Right renal cortex interstitium (tissue), 3 donors: ENCODE data around the gene CTBP1. TPM values are rescaled to one million over a fixed set of nuclear protein-coding genes. Genes with fewer than 3 reads are reported as not detected.

Source experiments
- DNase-seq, 3 donors: peaks; one replicate each; pipeline ENCODE4 v3.0.0-alpha.2; 2013; ENCODE audit warnings: low read depth in 3 of 3, low spot score in 2 of 3
- polyA plus RNA-seq, 3 donors: library from polyadenylated mRNA; unstranded; fragments of 120-200 nt; gene quantifications; one replicate each; pipeline ENCODE4 v1.2.1, GENCODE V29; 2013; ENCODE audit not compliant: insufficient read length in 3 of 3

Gene CTBP1
- polyA plus RNA-seq, 3 donors: 98.0 to 118 (median 107) TPM

DNA sequence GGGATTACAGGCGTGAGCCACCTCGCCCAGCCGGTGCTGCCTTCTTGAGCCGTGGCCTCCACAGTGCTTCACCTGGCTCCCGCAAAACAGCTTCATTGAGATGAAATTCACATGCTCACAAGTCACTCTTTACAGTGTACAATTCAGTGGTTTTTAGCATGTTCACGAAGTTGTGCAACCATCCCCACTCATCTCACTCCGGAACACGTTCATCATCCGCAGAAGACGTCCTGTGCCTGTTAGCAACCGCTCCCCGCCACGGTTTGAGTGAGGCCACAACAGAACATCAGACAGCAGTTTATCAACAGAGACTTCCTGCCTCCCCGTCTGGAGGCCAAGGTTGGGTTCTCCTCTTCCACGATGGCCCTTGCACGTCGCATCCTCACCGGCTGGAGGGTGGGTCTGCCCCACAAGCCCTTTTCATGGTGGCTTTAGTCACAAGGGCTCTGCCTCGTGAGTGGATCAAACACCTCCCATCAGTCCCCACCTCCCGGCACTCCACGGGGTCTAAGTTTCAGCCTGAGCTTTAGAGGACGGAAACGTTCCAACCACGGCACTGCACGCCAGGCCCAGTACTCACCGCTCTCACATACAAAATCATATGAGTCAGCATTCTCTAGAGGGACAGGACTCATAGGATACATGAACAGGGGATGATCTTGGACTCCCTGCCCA, 46.9 kb downstream of the CTBP1 start:
- no peak for DNase-seq

DNA sequence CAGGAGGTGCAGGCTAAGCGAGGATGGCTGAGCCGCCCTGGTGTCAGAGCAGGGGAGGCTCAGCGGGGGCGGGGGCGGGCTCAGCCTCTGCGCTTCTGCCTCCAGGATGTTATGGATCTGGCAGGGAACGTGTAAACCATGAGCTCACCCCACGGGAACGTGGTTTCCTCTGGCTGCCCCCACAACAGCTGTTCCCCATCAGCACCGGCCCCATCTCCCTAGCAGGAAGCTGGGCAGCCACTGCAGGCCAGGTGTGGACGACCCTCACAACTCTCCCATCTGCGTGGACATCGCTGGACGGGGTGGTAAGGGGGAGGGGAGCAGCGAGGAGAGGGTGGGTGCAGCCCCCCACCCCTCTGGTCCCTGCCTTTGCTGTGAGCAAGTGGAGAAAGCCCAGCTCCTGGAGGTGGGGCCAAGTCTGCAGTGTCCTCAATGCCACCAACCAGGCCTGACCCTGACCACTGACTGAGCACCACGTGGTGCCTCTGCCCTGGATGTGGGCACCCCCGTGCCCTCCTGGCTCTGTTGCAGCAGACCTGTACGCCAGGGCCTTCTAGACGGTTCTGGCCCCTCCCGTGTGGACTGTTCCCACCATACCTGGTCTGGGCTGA, 48.4 kb downstream of the CTBP1 start:
- DNase-seq: no peak

DNA sequence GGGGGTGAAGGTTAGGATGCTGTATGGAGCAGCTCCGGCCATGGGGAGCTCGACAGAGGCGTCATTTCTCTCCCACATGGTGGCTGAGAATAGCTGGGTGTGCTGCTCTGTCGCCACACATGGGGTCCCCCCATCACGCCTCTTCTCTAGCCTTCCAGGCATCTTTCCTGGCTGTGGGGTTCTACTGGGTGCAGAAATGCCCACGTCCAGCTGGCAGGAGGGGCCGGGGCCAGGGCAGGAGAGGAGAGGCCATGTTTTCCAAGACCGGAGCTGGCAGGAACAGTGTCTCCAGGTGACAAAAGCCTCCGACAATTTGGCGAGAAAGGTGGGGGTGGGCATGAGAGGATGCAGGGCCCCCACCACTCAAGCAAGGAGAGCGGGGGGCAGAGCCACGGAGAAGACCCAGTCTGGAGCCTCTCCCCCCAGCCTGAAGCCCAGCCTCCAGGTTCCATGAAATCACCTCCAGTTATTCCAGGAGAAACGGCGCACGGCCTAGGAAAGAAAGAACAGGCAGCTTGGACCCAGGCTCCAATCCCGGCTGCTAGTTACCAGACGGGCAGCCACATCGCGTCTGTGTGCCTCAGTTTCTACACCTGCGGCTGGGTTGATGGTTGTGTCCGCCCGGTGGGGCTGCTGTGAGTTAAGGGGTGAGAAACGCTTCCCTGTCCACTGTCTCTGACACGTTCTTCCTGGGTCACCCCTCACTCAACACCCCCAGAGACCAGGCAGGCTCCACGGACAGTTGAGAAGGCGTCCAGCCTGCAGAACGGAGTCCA, 49.2 kb downstream of the CTBP1 start:
- no peak for DNase-seq

DNA sequence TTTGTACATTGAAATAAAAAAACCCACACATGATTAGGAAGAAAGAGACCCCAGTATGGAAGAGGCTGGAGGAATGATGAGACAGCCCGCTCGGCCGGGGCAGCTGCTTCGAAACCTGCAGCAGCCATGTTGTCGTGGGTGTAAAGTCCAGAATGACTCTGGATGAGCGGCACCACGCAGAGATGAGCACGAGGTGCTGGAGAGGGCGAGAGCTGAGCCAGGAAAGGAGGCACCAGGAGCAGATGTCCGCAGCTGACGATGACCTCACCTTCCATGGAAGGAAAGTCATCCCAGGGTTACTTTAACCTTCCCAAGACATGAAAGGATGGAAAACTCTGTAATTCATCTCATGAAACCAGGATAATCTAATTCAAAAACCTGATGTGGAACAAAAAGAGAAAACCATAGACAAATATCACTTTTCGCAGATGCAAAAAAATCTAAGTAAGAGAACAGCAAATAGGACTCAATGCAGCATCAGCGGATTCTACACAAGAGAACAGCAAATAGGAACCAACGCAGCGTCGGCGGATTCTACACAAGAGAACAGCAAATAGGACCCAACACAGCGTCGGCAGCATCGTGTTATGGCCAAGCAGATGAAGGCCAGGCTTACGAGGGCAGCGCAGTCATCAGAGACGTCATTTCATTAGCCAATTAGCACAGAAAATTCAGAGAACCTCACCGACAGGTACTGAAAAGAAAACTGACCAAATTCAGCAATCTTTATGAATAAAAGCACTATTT, 50.7 kb downstream of the CTBP1 start:
- no peak for DNase-seq

DNA sequence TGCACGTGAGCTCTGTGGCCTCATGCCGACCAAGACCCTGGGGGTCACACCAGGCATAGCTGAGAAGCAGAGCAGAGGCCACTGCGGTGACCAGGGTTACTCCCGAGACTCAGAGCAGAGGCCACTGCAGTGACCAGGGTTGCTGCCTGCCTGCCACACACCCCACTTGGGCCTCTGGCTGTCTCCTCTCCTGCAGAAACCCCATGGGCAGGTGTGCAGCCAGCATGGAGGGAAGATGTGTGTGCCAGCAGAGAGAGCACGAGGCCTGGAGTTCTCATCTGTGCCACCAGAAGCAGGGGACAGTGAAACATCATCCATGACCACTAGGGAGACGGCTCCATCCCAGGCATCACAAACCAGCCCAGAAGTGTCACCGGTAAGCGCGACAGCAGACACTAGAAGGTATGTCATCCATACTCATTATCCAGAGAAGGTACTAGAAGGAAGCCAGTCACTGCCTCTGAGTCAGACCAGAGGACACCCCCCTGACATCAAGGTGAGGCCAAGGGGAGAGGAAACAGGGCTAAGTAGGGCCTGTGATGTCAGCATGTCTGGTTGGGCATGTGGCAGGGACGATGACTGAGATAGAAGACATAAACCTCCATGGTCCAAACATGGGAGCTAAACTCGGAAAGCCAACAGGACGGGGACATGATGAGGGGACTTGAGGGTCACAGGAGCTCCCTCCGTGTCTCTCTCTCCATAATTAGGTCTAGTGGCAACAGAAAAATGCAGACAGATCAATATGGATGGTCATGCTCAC, 52.3 kb downstream of the CTBP1 start:
- no peak for DNase-seq

DNA sequence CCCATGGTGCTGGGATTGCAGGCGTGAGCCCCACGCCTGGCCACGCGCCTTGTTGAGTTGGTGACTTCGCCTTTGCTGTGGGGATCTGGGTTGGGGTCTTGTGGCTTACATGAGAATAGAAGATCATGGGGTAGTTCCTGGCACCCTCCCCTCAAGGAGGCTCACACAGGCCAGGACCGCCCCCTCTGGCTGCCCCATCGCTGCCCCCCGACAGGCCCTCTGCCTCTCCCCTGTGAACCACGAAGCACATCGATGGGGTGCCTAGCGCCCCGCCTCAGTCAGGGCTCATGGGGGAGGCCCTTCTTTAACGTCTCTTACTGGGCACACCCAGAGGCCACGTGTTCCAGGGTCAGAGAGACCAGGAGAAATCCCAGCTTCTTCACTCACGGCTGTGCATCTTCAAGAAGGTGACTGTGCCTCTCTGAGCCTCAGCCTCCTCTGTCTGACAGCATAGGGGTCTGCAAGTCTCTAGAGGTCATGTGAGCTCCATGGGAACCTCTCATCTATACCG, 53.0 kb downstream of the CTBP1 start:
- no peak for DNase-seq

DNA sequence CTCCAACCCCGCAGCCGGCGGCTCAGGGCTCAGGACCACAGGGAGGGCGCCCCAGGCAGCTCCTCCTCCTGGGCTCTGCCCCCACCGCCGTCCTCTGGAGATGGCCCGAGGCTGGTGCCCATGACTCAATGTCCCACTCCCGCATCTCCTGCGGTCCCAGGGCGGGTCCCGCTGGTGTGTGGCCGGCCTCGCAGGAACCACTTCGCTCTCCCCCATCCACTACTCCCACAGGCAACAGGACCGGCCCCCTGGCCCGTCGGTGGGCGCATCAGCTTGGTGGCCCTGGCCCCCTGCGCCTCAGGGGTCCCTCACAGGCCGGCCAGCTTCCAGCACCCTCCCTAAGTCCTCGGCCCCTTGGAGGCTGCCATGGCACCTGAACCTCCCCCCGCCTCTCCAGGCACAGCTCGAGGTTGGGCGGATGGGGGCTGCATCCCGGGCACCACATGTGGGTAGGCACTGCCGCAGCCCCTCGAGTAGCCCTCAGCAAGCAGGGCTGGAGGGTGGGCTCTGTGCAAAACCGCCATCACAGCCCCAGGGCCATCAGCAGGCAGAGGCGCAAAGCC, 53.7 kb downstream of the CTBP1 start:
- DNase-seq: no peak

DNA sequence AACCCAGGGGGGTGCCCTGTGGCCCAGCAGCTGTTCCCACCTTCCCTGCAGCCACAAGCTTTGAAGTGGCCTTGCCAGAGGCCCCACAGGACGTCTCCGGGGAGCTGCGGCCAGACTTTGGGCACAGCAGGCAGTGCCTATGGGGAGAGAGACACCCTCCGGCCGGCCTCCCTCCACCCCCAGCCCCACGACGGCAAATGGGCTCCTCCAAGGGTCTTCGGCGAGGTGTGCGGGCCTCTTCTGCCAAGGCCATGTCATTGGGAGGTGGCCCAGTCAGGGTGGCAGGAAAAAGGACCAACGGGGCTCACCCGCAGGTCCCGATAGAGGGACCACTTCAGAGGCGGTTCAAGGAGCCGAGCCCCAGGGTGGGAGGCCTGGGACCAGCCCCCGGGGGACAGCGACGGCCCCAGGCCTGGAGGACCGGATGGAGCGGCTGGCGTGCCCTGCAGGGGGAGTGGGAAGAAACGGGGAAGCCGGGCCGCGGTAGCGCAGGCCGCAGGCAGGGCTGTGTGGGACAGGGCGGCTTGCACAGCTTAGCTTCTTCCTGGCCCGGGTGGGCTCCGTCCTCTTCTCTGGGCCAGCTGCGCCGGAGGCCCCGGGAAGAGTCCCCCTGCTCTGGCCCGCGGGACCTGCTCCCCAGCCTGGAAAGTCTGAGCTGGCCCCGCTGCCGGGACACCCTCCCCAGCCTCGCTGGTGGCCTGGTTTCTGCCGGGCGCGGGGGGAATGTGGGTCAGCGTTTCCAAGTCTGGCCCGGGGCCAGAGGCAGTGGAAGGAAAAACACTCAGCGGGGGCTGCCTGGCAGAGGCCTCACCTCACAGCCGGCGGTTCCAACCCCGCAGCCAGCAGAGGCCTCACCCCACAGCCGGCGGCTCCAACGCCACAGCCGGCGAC, 54.7 kb downstream of the CTBP1 start:
- DNase-seq: no peak

DNA sequence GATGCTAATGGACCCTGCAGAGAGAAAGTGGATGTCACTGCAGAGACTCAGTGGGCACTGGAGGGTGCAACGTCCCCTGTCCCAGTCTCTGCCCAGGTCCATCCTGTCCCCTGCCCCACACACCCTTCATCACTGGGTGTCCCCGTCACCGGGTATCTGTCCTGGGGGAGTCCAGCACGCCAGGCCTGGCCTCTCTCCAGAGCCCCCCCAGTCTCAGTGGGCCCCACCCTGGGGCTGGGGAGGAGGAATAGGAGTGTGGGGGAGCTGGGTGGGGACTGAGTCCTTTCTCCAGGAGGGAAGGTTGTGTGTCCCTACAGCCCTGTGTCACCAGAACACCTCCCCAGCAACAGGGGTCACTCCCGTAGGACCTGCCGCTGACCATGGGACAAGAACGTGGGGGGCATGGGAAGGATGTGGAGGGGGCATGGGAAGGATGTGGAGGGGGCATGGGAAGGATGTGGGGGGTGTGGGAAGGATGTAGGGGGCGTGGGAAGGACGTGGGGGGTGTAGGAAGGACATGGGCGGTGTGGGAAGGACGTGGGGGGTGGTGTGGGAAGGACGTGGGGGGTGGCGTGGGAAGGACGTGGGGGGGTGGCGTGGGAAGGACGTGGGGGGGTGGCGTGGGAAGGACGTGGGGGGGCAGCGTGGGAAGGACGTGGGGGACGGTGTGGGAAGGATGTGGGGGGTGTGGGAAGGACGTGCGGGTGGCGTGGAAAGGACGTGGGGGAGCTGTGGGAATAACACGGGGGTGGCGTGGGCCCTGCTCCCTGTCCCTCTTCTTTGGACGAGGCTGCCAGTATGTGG, 55.5 kb downstream of the CTBP1 start:
- DNase-seq: no peak

DNA sequence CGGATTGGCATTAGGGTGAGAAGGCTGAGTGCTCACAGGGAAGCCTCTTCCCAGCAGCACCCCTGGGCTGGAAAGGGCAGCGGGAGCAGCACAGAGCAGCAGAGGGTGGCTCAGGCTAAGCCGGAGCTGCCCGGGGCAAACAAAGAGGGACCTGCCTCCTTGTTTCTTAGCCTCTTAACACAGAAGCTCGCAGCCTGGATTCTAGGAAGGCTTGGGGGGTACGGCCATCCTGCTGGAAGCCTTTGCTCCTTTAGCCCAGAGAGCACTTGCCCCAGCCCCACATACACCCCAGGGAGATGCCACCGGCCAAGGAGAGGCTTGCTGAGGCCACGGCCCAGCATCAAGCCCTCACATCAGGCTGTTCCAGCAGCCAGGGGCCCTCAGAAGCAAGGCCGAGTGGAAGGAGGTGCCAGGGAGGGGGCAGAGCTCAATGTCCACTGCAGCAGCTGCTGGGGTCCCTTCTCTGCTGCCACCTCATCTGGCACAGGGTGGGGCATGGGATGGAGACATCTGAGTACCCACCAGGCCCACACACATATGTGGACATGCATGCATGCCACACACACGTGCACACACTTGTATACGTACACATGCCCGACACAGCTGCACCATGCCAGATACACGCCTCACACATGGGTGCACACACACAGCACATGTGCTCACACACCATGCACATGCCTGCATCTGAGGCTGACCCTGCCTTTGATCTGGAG, 56.3 kb downstream of the CTBP1 start:
- no peak for DNase-seq

DNA sequence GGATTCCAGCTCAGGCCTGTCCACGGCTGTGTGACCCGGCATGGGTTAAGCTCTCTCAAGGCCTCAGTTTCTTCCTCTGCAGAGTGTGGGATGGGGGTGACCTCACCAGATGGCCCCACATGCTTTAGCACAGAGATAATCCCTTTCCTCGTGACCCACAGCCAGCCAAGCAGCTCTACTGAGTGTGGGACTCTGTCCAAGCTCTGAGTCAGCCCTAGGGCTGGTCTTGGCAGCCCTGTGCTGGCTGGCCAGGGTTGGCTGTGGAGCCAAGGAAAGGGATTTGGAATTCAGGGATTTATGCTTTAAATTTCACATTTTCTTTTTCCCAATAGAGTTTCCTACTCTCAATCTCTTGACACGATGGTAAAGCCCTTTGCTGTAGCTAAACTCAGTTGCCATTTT, 56.8 kb downstream of the CTBP1 start:
- DNase-seq: no peak

DNA sequence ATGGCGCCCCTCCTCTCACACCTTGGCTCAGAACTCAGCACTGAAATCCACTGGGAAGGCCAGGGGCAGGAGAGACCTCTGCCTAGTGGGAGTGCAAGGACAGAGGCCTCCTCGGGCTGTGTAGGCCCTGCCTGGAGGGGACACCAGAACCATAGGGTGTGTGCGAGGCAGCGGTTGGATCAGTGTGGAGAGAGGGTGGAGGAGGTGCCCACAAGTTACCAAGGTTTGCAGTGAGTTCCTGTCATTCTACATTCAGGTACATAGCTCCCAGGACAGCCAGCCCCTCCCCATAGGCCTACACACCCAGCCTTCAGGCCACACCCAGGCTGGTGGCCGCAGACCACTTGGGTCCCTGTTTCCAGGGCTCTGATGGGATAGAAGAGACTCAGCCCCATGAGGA, 57.3 kb downstream of the CTBP1 start:
- DNase-seq: no peak

DNA sequence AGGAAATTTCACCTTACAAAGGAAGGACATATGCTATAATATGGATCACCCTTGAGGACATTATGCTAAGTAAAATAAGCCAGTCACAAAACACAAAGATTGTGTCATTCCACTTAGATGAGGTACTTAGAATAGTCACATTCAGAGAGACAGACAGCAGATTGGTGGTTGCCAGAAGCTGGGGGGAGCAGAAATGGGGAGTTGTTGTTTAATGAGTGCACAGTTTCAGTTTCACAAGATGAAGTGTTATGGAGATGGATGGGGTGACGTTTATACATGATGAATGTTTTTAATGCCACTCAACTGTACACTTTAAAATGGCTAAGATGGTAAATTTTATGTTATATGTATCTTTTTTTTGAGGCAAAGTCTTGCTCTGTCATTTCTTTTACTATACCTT, 61.7 kb downstream of the CTBP1 start:
- no peak for DNase-seq

DNA sequence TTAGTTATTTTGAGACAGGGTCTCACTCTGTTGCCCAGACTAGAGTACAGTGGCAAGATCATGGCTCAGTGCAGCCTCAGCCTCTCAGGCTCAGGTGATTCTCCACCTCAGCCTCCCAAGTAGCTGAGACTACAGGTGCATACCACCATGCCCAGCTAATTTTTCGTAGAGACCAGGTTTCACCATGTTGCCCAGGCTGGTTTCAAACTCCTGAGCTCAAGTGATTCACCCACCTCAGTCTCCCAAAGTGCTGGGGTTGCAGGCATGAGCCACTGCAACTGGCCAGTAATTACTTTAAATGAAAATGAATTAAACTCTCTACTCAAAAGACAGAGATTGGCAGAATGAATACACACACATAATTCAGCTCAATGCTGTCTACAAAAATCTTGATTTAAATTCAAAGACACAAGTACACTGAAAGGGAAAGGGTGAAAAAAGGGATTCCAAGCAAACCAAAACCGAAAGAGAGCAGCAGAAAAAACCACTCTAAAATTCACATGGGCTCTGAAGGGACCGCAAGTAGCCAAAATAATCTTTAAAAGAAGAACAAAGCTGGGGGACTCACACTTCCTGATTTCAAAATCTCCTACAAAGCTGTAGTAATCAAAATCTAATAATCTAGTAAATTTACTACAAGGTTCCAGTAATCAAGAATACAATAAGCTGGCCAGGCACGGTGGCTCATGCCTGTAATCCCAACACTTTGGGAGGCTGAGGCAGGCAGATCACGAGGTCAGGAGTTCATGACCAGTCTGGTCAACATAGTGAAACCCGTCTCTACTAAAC, 64.8 kb downstream of the CTBP1 start:
- DNase-seq: no peak

DNA sequence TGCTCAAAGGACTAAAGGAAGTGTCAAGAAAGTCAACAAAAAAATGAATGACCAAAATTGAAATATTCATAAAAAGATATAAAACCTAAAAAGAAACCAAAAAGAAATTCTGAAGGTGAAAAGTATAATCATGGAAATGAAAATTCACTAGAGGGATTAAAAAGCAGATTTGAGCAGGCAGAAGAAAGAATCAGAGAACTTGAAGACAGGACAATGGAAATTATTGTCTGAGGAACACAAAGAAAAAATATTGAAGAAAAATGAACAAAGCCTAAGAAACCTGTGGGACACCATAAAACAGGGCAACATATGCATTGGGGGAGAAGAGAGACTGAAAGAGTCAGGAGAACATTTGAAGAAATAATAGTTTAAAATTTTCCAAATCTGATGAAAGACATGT, 66.6 kb downstream of the CTBP1 start:
- no peak for DNase-seq

DNA sequence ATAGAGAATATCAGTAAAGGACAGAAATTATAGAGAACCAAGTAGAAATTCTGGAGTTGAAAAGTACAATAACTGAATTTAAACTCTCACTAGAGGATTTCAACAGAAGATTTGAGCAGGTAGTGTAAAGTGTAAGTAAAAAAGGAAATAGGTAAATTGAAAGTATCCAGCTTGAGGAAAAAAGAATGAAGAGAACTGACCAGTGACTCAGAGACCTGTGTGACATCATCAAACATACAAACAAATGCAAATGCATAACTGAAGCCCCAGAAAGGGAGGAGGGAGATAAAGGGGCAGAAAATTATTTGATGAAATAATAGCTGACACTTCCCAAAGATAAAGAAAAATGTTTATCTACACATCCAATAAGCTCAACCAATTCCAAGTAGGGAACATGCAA, 68.3 kb downstream of the CTBP1 start:
- no peak for DNase-seq

DNA sequence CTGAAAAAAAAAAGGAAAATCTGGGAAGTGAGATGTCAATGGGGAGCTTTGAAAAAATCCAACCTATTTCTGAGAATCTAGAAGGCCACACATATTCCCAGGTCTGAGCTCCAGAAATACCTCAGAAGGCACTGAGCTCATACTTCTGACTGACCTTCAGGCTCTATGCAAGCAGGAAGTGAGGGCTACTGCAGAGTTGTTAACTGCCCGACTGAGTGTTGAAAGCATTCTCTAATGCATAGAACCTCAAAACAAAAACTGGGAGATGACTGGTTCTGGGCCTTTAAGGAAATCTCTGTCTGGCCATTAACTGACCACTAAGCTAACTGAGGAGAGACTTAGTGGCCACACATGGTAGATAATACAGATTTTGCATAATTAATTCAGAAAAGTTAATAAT, 69.0 kb downstream of the CTBP1 start:
- no peak for DNase-seq
